Measurements from ENCODE around the gene AURKB. TPM values are rescaled to one million over a fixed set of nuclear protein-coding genes. Genes with fewer than 3 reads are reported as not detected.
"Not testable (repeated sequence)": the region's sequence is repeated elsewhere in the genome, so short reads cannot be mapped to it uniquely, and the experiment has no call there.

The AURKB gene
- polyA plus RNA-seq, 4 donors = 26.7 to 40.2 (median 36.0) TPM

- DNase-seq (ENCODE audit: low read depth in 4 of 4, low spot score in 2 of 4) = no peak
Measured at GRCh38 chr17:8189041-8189710, 21.2 kb downstream of the AURKB start.

- no peak for DNase-seq (ENCODE audit: low read depth in 4 of 4, low spot score in 2 of 4)
Measured at GRCh38 chr17:8188263-8188839, 22.0 kb downstream of the AURKB start.

GRCh38 chr17:8187517-8188262, 22.7 kb downstream of the AURKB start:
- DNase-seq (ENCODE audit: low read depth in 4 of 4, low spot score in 2 of 4) = peak in 2 of 4 donors; percentile 91 to 94

GRCh38 chr17:8186787-8187516, 23.4 kb downstream of the AURKB start:
- DNase-seq (ENCODE audit: low read depth in 4 of 4, low spot score in 2 of 4) = peak in 3 of 4 donors; percentile 89 to 95 (median 93)

GRCh38 chr17:8186446-8186786, 24.0 kb downstream of the AURKB start:
- no peak for DNase-seq (ENCODE audit: low read depth in 4 of 4, low spot score in 2 of 4)

- DNase-seq (ENCODE audit: low read depth in 4 of 4, low spot score in 2 of 4) = no peak
Measured at GRCh38 chr17:8185582-8186445, 24.6 kb downstream of the AURKB start.

- no peak for DNase-seq (ENCODE audit: low read depth in 4 of 4, low spot score in 2 of 4)
Measured at GRCh38 chr17:8176998-8177731, 33.2 kb downstream of the AURKB start.

- DNase-seq (ENCODE audit: low read depth in 4 of 4, low spot score in 2 of 4) = peak in 1 of 4 donors; percentile 84
Measured at GRCh38 chr17:8176197-8176940, 34.0 kb downstream of the AURKB start, which contains the start of gene TMEM107. Gene TMEM107, minus strand, starts transcription at chr17:8176380. Its CDS starts 94 bp downstream, at chr17:8176286.

GRCh38 chr17:8175795-8176196, 34.6 kb downstream of the AURKB start:
- DNase-seq (ENCODE audit: low read depth in 4 of 4, low spot score in 2 of 4) = no peak

GRCh38 chr17:8173871-8174322, 36.5 kb downstream of the AURKB start:
- DNase-seq (ENCODE audit: low read depth in 4 of 4, low spot score in 2 of 4) = no peak

GRCh38 chr17:8173056-8173870, 37.1 kb downstream of the AURKB start:
- DNase-seq (ENCODE audit: low read depth in 4 of 4, low spot score in 2 of 4) = peak in 3 of 4 donors; percentile 88 to 95 (median 91)

- DNase-seq (ENCODE audit: low read depth in 4 of 4, low spot score in 2 of 4) = not testable (repeated sequence)
Measured at GRCh38 chr17:8170186-8170585, 40.2 kb downstream of the AURKB start.

- DNase-seq (ENCODE audit: low read depth in 4 of 4, low spot score in 2 of 4) = no peak
Measured at GRCh38 chr17:8167526-8167925, 42.8 kb downstream of the AURKB start.

- DNase-seq (ENCODE audit: low read depth in 4 of 4, low spot score in 2 of 4) = no peak
Measured at GRCh38 chr17:8166731-8167130, 43.6 kb downstream of the AURKB start.

- no peak for DNase-seq (ENCODE audit: low read depth in 4 of 4, low spot score in 2 of 4)
Measured at GRCh38 chr17:8164815-8165131, 45.6 kb downstream of the AURKB start.

GRCh38 chr17:8163978-8164814, 46.2 kb downstream of the AURKB start:
- DNase-seq (ENCODE audit: low read depth in 4 of 4, low spot score in 2 of 4) = no peak
